Right lung (tissue), 5 donors: ENCODE results near the gene ABL1. TPM values are rescaled to one million over a fixed set of nuclear protein-coding genes. Genes with fewer than 3 reads are reported as not detected.
A peak's percentile ranks its signal among the peaks of the same experiment; 100 is the strongest.

Experiments
- DNase-seq, 2 donors: peaks; one replicate each; pipeline ENCODE4 v3.0.0-alpha.2; 2013
- polyA plus RNA-seq, 5 donors: library from polyadenylated mRNA; unstranded; fragments of 120-200 nt; gene quantifications; one replicate each; pipeline versions ENCODE4 v1.2.1 to v1.2.3, GENCODE V29; 2013; ENCODE audit warnings: inconsistent platforms in 1 of 5, low replicate concordance in 1 of 5; ENCODE audit not compliant: insufficient read length in 5 of 5, insufficient read depth in 1 of 5

ABL1 gene
- polyA plus RNA-seq, 5 donors: 62.3 to 77.1 (median 70.9) TPM

GRCh38 chr9:130888146-130888885 is 53.3 kb downstream of the ABL1 start:
- no peak for DNase-seq

GRCh38 chr9:130890124-130890523 is 55.1 kb downstream of the ABL1 start:
- no peak for DNase-seq

GRCh38 chr9:130890870-130891687 is 56.0 kb downstream of the ABL1 start:
- no peak for DNase-seq

GRCh38 chr9:130891688-130892476 is 56.8 kb downstream of the ABL1 start:
- DNase-seq: no peak

GRCh38 chr9:130892477-130893304 is 57.6 kb downstream of the ABL1 start:
- DNase-seq: no peak

GRCh38 chr9:130893341-130894101 is 58.5 kb downstream of the ABL1 start:
- peak; percentile 20 to 50 for DNase-seq

- DNase-seq: no peak
These were observed 59.5 kb downstream of the ABL1 start for GRCh38 chr9:130894546-130894945.

GRCh38 chr9:130895038-130895437 is 60.0 kb downstream of the ABL1 start:
- no peak for DNase-seq

- no peak for DNase-seq
These were observed 60.6 kb downstream of the ABL1 start for GRCh38 chr9:130895481-130896232.

- no peak for DNase-seq
These were observed 61.4 kb downstream of the ABL1 start, which contains the start of gene QRFP for GRCh38 chr9:130896233-130897014. TSS of gene QRFP (minus strand) at chr9:130896812. CDS start at chr9:130893838, 2,974 bp downstream.

- no peak for DNase-seq
These were observed 62.2 kb downstream of the ABL1 start for GRCh38 chr9:130897105-130897751.

- no peak for DNase-seq
These were observed 62.9 kb downstream of the ABL1 start for GRCh38 chr9:130897848-130898551.

GRCh38 chr9:130898552-130898852 is 63.4 kb downstream of the ABL1 start:
- DNase-seq: no peak

GRCh38 chr9:130899051-130899748 is 64.1 kb downstream of the ABL1 start:
- no peak for DNase-seq

- DNase-seq: no peak
These were observed 65.8 kb downstream of the ABL1 start for GRCh38 chr9:130900701-130901497.

- DNase-seq: no peak
These were observed 66.6 kb downstream of the ABL1 start for GRCh38 chr9:130901498-130902203.
